ENCODE results near the gene ZNF511. TPM values are rescaled to one million over a fixed set of nuclear protein-coding genes. Genes with fewer than 3 reads are reported as not detected.

Gene ZNF511
- total RNA-seq, 6 donors from 2014 or later: 12.6 to 44.2 (median 33.0) TPM

DNA sequence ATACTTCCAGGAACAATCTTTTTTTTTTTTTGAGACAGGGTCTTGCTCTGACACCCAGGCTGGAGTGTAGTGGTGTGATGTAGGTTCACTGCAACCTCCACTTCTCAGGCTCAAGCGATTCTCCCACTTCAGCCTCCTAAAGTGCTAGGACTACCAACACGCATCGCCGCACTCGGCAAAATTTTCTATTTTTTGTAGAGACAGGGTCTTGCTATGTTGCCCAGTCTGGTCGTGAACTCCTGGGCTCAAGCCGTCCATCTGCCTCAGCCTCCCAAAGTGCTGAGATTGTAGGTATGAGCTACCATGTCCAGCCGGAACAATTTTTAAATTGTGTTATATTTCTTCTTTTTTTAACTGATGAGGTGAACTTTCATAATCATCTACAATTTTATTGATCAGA lies 2.1 kb downstream of the ZNF511 start:
- Histone ChIP-seq H3K27me3 (no peaks in the 10 kb centered on the region), H3K27ac (no peak overlapping the region), H3K36me3 (peaks cover 7 to 34% (median 29%) of the 10 kb centered on the region in 4 donors), H3K4me3 (no peak overlapping the region), H3K9me3 (no peaks in the 10 kb centered on the region), H3K4me1 (peaks cover 24 to 36% (median 29%) of the 10 kb centered on the region in 4 donors)
- no peak for ATAC-seq (ENCODE audit: low FRiP score in 2 of 2)
- TF ChIP-seq POLR2AphosphoS5 (IDR thresholded peaks at IDR 0.05) (no peak), EP300 (IDR thresholded peaks at IDR 0.05) (no peak), POLR2A (IDR thresholded peaks at IDR 0.05) (no peak)
- TF ChIP-seq, protein P1, sequence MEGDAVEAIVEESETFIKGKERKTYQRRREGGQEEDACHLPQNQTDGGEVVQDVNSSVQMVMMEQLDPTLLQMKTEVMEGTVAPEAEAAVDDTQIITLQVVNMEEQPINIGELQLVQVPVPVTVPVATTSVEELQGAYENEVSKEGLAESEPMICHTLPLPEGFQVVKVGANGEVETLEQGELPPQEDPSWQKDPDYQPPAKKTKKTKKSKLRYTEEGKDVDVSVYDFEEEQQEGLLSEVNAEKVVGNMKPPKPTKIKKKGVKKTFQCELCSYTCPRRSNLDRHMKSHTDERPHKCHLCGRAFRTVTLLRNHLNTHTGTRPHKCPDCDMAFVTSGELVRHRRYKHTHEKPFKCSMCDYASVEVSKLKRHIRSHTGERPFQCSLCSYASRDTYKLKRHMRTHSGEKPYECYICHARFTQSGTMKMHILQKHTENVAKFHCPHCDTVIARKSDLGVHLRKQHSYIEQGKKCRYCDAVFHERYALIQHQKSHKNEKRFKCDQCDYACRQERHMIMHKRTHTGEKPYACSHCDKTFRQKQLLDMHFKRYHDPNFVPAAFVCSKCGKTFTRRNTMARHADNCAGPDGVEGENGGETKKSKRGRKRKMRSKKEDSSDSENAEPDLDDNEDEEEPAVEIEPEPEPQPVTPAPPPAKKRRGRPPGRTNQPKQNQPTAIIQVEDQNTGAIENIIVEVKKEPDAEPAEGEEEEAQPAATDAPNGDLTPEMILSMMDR (IDR thresholded peaks at IDR 0.05): no peak
- DNase-seq: no peak
- 97% methylated on average over 8 of the region's 8 CpGs for WGBS, 2 donors

DNA sequence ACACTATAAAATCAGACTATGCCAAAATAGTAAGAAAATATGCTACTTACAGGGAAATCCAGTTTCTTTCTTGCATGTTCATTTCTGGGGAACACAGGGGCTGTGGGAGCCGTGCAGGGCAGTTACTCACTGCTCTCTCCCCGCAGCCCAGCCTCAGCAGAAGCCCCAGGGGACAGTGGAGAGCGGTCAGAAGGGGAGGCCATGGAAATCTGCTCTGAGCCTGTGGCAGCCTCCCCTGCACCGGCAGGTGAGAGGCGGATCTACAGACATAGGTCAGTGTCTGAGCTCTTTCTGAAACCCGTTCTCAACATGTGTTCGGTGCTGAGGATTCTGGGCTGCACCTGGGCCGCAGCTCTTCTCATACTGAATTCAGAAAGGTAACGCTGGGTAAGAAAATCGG lies 2.9 kb downstream of the ZNF511 start:
- DNase-seq (no peak), ATAC-seq (ENCODE audit: low FRiP score in 2 of 2) (no peak)
- no peaks in the 10 kb centered on the region for H3K27me3 ChIP-seq
- no peaks in the 10 kb centered on the region for H3K9me3 ChIP-seq
- no peak overlapping the region for H3K4me3 ChIP-seq
- H3K36me3 ChIP-seq: peaks cover 7 to 34% (median 29%) of the 10 kb centered on the region in 4 donors
- TF ChIP-seq POLR2AphosphoS5 (IDR thresholded peaks at IDR 0.05) (no peak), POLR2A (IDR thresholded peaks at IDR 0.05) (no peak), EP300 (IDR thresholded peaks at IDR 0.05) (no peak)
- TF ChIP-seq, protein P1 (IDR thresholded peaks at IDR 0.05): no peak
- peaks cover 17 to 29% (median 23%) of the 10 kb centered on the region in 4 donors for H3K4me1 ChIP-seq
- WGBS, 2 donors: 92 to 97% methylated on average over 10 of the region's 10 CpGs
- no peak overlapping the region for H3K27ac ChIP-seq

DNA sequence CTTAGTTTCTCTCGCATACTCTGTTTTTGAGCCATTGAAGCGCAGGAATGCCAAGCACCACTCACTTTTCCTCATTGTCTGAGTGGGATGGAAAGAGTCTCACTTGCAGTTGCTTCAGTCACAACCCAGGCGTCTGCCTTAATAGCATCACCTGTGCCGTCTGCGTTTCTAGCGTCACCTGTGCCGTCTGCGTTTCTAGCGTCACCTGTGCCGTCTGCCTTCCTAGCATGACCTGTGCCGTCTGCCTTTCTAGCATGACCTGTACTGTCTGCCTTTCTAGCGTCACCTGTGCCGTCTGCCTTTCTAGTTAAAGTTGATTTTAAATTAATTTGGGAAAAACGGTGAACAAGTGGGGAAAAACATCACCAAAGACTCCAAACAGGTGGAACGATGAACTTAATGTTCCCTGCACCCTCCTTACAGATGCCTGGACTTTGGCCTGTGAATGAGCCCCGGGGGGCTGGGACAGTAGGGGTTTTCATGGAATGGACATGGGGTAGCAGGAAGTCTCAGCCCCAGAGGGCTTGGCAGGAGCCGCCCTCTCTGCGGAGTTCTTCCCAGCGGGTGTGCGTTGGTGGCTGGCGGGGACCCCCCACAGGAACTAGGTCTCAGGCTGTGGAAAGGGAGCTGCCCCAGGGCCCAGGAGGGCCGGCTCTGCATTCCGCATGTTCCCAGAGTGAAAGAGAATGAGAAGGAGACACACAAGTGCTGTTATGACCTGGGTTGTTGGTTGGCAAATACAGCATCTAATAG lies 3.5 kb downstream of the ZNF511 start:
- DNase-seq (no peak), ATAC-seq (ENCODE audit: low FRiP score in 2 of 2) (no peak)
- no peak overlapping the region for H3K4me3 ChIP-seq
- TF ChIP-seq, protein P1 (IDR thresholded peaks at IDR 0.05): no peak
- TF ChIP-seq POLR2AphosphoS5 (IDR thresholded peaks at IDR 0.05) (no peak), POLR2A (IDR thresholded peaks at IDR 0.05) (no peak), EP300 (IDR thresholded peaks at IDR 0.05) (no peak)
- H3K4me1 ChIP-seq: peaks cover 10 to 22% (median 16%) of the 10 kb centered on the region in 4 donors
- H3K36me3 ChIP-seq: peaks cover 7 to 34% (median 29%) of the 10 kb centered on the region in 4 donors
- no peak overlapping the region for H3K27ac ChIP-seq
- H3K9me3 ChIP-seq: no peaks in the 10 kb centered on the region
- WGBS, 2 donors: 93 to 95% methylated on average over 20 to 23 of the region's 23 CpGs
- H3K27me3 ChIP-seq: no peaks in the 10 kb centered on the region

DNA sequence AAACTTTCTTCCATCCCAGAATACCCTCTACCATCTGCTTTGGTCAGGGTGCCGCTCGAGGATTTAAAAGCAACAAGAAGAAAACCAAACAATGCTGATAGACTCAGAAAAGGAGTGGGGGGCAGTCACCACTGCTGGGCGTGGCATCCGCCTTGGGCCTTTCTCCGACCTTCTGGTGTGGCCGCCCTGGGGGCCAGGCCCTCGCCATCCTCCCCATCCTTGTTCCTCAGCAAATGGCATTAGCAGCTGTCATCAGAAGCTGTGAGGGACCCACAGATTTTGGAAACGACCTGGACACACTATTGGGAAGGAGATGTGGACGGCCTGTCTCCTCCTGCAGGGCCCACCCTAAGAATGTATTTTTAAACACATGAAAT lies 4.0 kb downstream of the ZNF511 start:
- no peak for DNase-seq
- ATAC-seq (ENCODE audit: low FRiP score in 2 of 2): no peak
- peaks cover 7 to 34% (median 29%) of the 10 kb centered on the region in 4 donors for H3K36me3 ChIP-seq
- H3K27me3 ChIP-seq: no peaks in the 10 kb centered on the region
- H3K9me3 ChIP-seq: no peaks in the 10 kb centered on the region
- WGBS, 2 donors: 92 to 96% methylated on average over 9 of the region's 9 CpGs
- peaks cover 5 to 17% (median 11%) of the 10 kb centered on the region in 4 donors for H3K4me1 ChIP-seq
- H3K27ac ChIP-seq: no peak overlapping the region
- no peak for TF ChIP-seq POLR2AphosphoS5 (IDR thresholded peaks at IDR 0.05)
- TF ChIP-seq EP300 (IDR thresholded peaks at IDR 0.05): no peak
- no peak for TF ChIP-seq POLR2A (IDR thresholded peaks at IDR 0.05)
- TF ChIP-seq, protein P1 (IDR thresholded peaks at IDR 0.05): no peak
- no peak overlapping the region for H3K4me3 ChIP-seq

DNA sequence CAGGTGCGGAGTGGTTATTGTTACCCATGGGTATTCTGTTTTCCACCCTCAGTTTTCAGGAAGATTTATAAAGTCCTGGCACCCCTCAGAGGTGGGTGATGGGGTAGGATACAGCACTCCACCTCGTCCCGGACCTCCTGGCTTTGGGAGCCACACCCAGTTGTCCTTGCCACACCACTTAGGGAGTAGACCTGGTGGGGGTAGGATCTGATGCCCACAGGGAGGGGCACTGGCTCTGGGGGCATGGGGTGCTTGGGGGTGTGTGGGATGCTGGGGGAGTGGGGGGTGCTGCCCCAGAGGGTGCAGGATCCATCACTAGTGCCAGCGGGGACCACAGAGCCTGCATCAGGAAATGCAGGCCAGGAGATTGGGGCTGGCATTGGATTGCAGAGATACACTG lies 4.5 kb downstream of the ZNF511 start:
- ATAC-seq (ENCODE audit: low FRiP score in 2 of 2) (no peak), DNase-seq (no peak)
- Histone ChIP-seq H3K27ac (no peak overlapping the region), H3K27me3 (no peaks in the 10 kb centered on the region), H3K36me3 (peaks cover 7 to 34% (median 29%) of the 10 kb centered on the region in 4 donors), H3K4me3 (no peak overlapping the region), H3K9me3 (no peaks in the 10 kb centered on the region), H3K4me1 (peaks cover 4 to 12% (median 9%) of the 10 kb centered on the region in 4 donors)
- no peak for TF ChIP-seq POLR2A (IDR thresholded peaks at IDR 0.05)
- no peak for TF ChIP-seq POLR2AphosphoS5 (IDR thresholded peaks at IDR 0.05)
- TF ChIP-seq, protein P1 (IDR thresholded peaks at IDR 0.05): no peak
- no peak for TF ChIP-seq EP300 (IDR thresholded peaks at IDR 0.05)
- WGBS, 2 donors: 73 to 82% methylated on average over 4 of the region's 4 CpGs

Measured in upper lobe of left lung (tissue), 6 donors.